Tibial nerve (tissue), 4 donors: ENCODE data around the gene SF3B1. TPM values are rescaled to one million over a fixed set of nuclear protein-coding genes. Genes with fewer than 3 reads are reported as not detected.
"Not testable (repeated sequence)": the region's sequence is repeated elsewhere in the genome, so short reads cannot be mapped to it uniquely, and the experiment has no call there.

Experiments used
- DNase-seq, 2 donors: peaks; one replicate each; pipeline ENCODE4 v3.0.0-alpha.2; 2019; ENCODE audit warnings: low spot score in 2 of 2
- H3K27ac ChIP-seq, 4 donors: fragments of 200-600 bp; sonication (generic) in 3 of 4; one replicate each; pipeline ENCODE4 v1.5.1; 2017 to 2019; ENCODE audit warnings: mild to moderate bottlenecking in 1 of 4
- H3K27me3 ChIP-seq, 2 donors: fragments of 200-600 bp; sonication (generic) in 1 of 2; one replicate each; pipeline versions ENCODE4 v1.5.1 to v1.6.0; 2017 to 2019
- H3K36me3 ChIP-seq, 3 donors: fragments of 200-600 bp; sonication (generic); one replicate each; pipeline ENCODE4 v1.5.1; 2018 to 2019
- H3K4me1 ChIP-seq, 4 donors: fragments of 200-600 bp; sonication (generic) in 3 of 4; one replicate each; pipeline ENCODE4 v1.5.1; 2017 to 2019
- H3K4me3 ChIP-seq, 4 donors: fragments of 200-600 bp; sonication (generic) in 3 of 4; one replicate each; pipeline ENCODE4 v1.5.1; 2017 to 2019; ENCODE audit warnings: mild to moderate bottlenecking in 1 of 4, moderate library complexity in 1 of 4
- H3K9me3 ChIP-seq, 4 donors: fragments of 200-600 bp; sonication (generic) in 3 of 4; one replicate each; pipeline ENCODE4 v1.5.1; 2017 to 2019
- CTCF ChIP-seq, 5 experiments: fragments of 200-600 bp in 3 of 5; fragments of 450-650 bp in 2 of 5; sonication (generic) in 3 of 5; IDR thresholded peaks; one replicate each; pipeline ENCODE4 v1.5.1; 2016 to 2019; ENCODE audit warnings: antibody characterized with exemption in 5 of 5, mild to moderate bottlenecking in 3 of 5, moderate library complexity in 2 of 5
- EP300 ChIP-seq, 2 donors: sonication (generic); formaldehyde crosslinking; IDR thresholded peaks; one replicate each; pipeline ENCODE4 v1.6.1; 2017; ENCODE audit warnings: antibody characterized with exemption in 2 of 2, mild to moderate bottlenecking in 1 of 2
- POLR2A ChIP-seq, 2 donors: fragments of 450-650 bp; IDR thresholded peaks; one replicate each; pipeline ENCODE4 v1.6.1; 2017; ENCODE audit warnings: antibody characterized with exemption in 2 of 2, mild to moderate bottlenecking in 2 of 2, moderate library complexity in 2 of 2
- WGBS, 2 donors: methylation state at CpG; one replicate each; pipeline ENCODE4 v1.1.5; 2018; 5-methylcytosine and 5-hydroxymethylcytosine counted together
- total RNA-seq, 4 donors: library from RNA; depleted of rRNA; stranded (reverse); fragments of >200 nt; gene quantifications; one replicate each; pipeline ENCODE4 v1.1.0, GENCODE V29; 2016

Gene SF3B1
- total RNA-seq, 4 donors from 2014 or later, result 274 to 335 (median 303) TPM

GRCh38 chr2:197388866-197389587 is 45.8 kb downstream of the SF3B1 start:
- no peak for TF ChIP-seq CTCF (IDR thresholded peaks at IDR 0.05)
- H3K4me3 ChIP-seq, result no peak overlapping the region
- H3K27ac ChIP-seq, result no peak overlapping the region
- no peaks in the 10 kb centered on the region for H3K4me1 ChIP-seq
- no peak for DNase-seq
- 88 to 93% methylated on average over 5 of the region's 5 CpGs for WGBS, 2 donors
- no peaks in the 10 kb centered on the region for H3K27me3 ChIP-seq
- H3K36me3 ChIP-seq, result peaks cover 0 to 42% (median 5%) of the 10 kb centered on the region in 3 donors
- H3K9me3 ChIP-seq, result no peaks in the 10 kb centered on the region

GRCh38 chr2:197387179-197387578 is 47.6 kb downstream of the SF3B1 start:
- H3K27ac ChIP-seq, result no peak overlapping the region
- whole genome bisulfite sequencing, 2 donors, result 91 to 94% methylated on average over 8 of the region's 8 CpGs
- no peaks in the 10 kb centered on the region for H3K9me3 ChIP-seq
- H3K27me3 ChIP-seq, result no peaks in the 10 kb centered on the region
- H3K36me3 ChIP-seq, result peaks cover 0 to 23% (median 5%) of the 10 kb centered on the region in 3 donors
- no peak overlapping the region for H3K4me3 ChIP-seq
- no peaks in the 10 kb centered on the region for H3K4me1 ChIP-seq
- no peak for TF ChIP-seq POLR2A (IDR thresholded peaks at IDR 0.05)
- TF ChIP-seq EP300 (IDR thresholded peaks at IDR 0.05), result no peak
- TF ChIP-seq CTCF (IDR thresholded peaks at IDR 0.05), result no peak
- no peak for DNase-seq

- Histone ChIP-seq H3K36me3 (peaks cover 0 to 14% (median 0%) of the 10 kb centered on the region in 3 donors), H3K9me3 (no peaks in the 10 kb centered on the region), H3K4me3 (no peak overlapping the region), H3K27me3 (no peaks in the 10 kb centered on the region), H3K27ac (no peak overlapping the region), H3K4me1 (no peaks in the 10 kb centered on the region)
- no peak for DNase-seq
- WGBS, 2 donors, result 92 to 97% methylated on average over 2 of the region's 2 CpGs
- TF ChIP-seq POLR2A (IDR thresholded peaks at IDR 0.05) (no peak), EP300 (IDR thresholded peaks at IDR 0.05) (no peak), CTCF (IDR thresholded peaks at IDR 0.05) (no peak)
Measured at GRCh38 chr2:197386242-197386641, 48.6 kb downstream of the SF3B1 start.

- Histone ChIP-seq H3K27me3 (no peaks in the 10 kb centered on the region), H3K27ac (no peak overlapping the region), H3K4me1 (peaks cover 0 to 3% (median 0%) of the 10 kb centered on the region in 4 donors), H3K4me3 (no peak overlapping the region), H3K36me3 (no peaks in the 10 kb centered on the region), H3K9me3 (no peaks in the 10 kb centered on the region)
- 66 to 76% methylated on average over 4 of the region's 4 CpGs for WGBS, 2 donors
- TF ChIP-seq POLR2A (IDR thresholded peaks at IDR 0.05) (no peak), CTCF (IDR thresholded peaks at IDR 0.05) (no peak), EP300 (IDR thresholded peaks at IDR 0.05) (no peak)
- DNase-seq, result no peak
Measured at GRCh38 chr2:197383825-197384224, 51.0 kb downstream of the SF3B1 start.

- Histone ChIP-seq H3K27me3 (no peaks in the 10 kb centered on the region), H3K27ac (no peak overlapping the region), H3K36me3 (no peaks in the 10 kb centered on the region), H3K4me3 (no peak overlapping the region), H3K9me3 (no peaks in the 10 kb centered on the region), H3K4me1 (peaks cover 0 to 10% (median 0%) of the 10 kb centered on the region in 4 donors)
- WGBS, 2 donors, result 55 to 71% methylated on average over 1 of the region's 1 CpG
- TF ChIP-seq CTCF (IDR thresholded peaks at IDR 0.05), result no peak
- no peak for TF ChIP-seq POLR2A (IDR thresholded peaks at IDR 0.05)
- no peak for TF ChIP-seq EP300 (IDR thresholded peaks at IDR 0.05)
- no peak for DNase-seq
Measured at GRCh38 chr2:197381641-197382040, 53.2 kb downstream of the SF3B1 start.

GRCh38 chr2:197379918-197380309 is 54.9 kb downstream of the SF3B1 start:
- not testable (repeated sequence) for H3K27me3 ChIP-seq, H3K36me3 ChIP-seq, DNase-seq, H3K9me3 ChIP-seq, H3K27ac ChIP-seq, H3K4me3 ChIP-seq, H3K4me1 ChIP-seq
- 87 to 88% methylated on average over 5 of the region's 5 CpGs for WGBS, 2 donors

- H3K4me3 ChIP-seq, H3K36me3 ChIP-seq, H3K27ac ChIP-seq, H3K4me1 ChIP-seq, DNase-seq, H3K9me3 ChIP-seq, H3K27me3 ChIP-seq: not testable (repeated sequence)
- 39 to 47% methylated on average over 3 of the region's 3 CpGs for WGBS, 2 donors
Measured at GRCh38 chr2:197379308-197379917, 55.4 kb downstream of the SF3B1 start.
